Peyer's patch (tissue), 4 donors: ENCODE measurements around the gene DNM3. TPM values are rescaled to one million over a fixed set of nuclear protein-coding genes. Genes with fewer than 3 reads are reported as not detected.

Source experiments
- DNase-seq, 3 donors: peaks; one replicate each; pipeline ENCODE4 v3.0.0-alpha.2; 2017 to 2019
- H3K27ac ChIP-seq, 4 donors: fragments of 200-600 bp; sonication (generic); one replicate each; pipeline ENCODE4 v1.5.1; 2016 to 2019
- H3K27me3 ChIP-seq, 2 donors: fragments of 200-600 bp; sonication (generic); one replicate each; pipeline ENCODE4 v1.5.1; 2019
- H3K36me3 ChIP-seq, 3 donors: fragments of 200-600 bp; sonication (generic); one replicate each; pipeline ENCODE4 v1.5.1; 2016 to 2019
- H3K4me1 ChIP-seq, 4 donors: fragments of 200-600 bp; sonication (generic); one replicate each; pipeline ENCODE4 v1.5.1; 2016 to 2019
- H3K4me3 ChIP-seq, 4 donors: fragments of 200-600 bp; sonication (generic); 1 replicate in 3 of 4; 2 replicates in 1 of 4; pipeline ENCODE4 v1.5.1; 2016 to 2019; ENCODE audit warnings: mild to moderate bottlenecking in 1 of 4
- H3K9me3 ChIP-seq, 4 donors: fragments of 200-600 bp; sonication (generic); one replicate each; pipeline ENCODE4 v1.5.1; 2016 to 2019; ENCODE audit warnings: mild to moderate bottlenecking in 1 of 4
- POLR2A ChIP-seq, 2 donors: fragments of 450-650 bp; IDR thresholded peaks; one replicate each; pipeline ENCODE4 v1.5.1; 2017; ENCODE audit warnings: antibody characterized with exemption in 2 of 2, mild to moderate bottlenecking in 2 of 2, moderate library complexity in 2 of 2
- total RNA-seq, 4 donors: library from RNA; depleted of rRNA; stranded (reverse); fragments of >200 nt; gene quantifications; one replicate each; pipeline ENCODE4 v1.1.0, GENCODE V29; 2016
- TF ChIP-seq, protein P1 (sequence below), 6 experiments: fragments of 450-650 bp in 4 of 6; fragments of 200-600 bp in 2 of 6; sonication (generic) in 1 of 6; IDR thresholded peaks; one replicate each; pipeline ENCODE4 v1.5.1; 2017 to 2019; ENCODE audit warnings: antibody characterized with exemption in 6 of 6, mild to moderate bottlenecking in 3 of 6, moderate library complexity in 1 of 6

Gene DNM3
- total RNA-seq, 4 donors from 2014 or later = 1.4 to 11.6 (median 2.0) TPM

DNA sequence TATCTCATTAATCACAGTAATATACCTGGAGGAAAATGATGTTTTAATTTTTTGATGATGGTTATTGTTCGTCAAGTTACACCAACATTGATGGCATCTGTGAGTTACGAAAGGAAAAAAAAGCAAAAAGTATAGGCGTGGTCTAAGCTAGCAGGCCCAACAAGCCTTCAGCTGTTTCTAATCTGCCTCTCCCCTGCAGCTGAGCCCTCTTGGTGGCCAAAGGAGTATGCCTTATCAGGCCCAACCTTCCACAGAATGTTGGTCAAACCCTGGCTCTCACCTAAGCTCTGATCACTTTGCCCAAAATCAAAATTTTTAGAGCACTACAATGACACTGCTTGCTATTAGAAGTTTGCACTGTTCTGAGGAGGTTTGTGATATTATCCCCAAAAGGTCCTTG lies 584.0 kb downstream of the DNM3 start:
- H3K27ac ChIP-seq = no peak overlapping the region
- no peak for DNase-seq
- no peak overlapping the region for H3K4me3 ChIP-seq
- no peaks in the 10 kb centered on the region for H3K27me3 ChIP-seq
- H3K9me3 ChIP-seq = no peaks in the 10 kb centered on the region
- TF ChIP-seq, protein P1, sequence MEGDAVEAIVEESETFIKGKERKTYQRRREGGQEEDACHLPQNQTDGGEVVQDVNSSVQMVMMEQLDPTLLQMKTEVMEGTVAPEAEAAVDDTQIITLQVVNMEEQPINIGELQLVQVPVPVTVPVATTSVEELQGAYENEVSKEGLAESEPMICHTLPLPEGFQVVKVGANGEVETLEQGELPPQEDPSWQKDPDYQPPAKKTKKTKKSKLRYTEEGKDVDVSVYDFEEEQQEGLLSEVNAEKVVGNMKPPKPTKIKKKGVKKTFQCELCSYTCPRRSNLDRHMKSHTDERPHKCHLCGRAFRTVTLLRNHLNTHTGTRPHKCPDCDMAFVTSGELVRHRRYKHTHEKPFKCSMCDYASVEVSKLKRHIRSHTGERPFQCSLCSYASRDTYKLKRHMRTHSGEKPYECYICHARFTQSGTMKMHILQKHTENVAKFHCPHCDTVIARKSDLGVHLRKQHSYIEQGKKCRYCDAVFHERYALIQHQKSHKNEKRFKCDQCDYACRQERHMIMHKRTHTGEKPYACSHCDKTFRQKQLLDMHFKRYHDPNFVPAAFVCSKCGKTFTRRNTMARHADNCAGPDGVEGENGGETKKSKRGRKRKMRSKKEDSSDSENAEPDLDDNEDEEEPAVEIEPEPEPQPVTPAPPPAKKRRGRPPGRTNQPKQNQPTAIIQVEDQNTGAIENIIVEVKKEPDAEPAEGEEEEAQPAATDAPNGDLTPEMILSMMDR (IDR thresholded peaks at IDR 0.05) = no peak
- no peak for TF ChIP-seq POLR2A (IDR thresholded peaks at IDR 0.05)
- H3K36me3 ChIP-seq = no peaks in the 10 kb centered on the region
- no peaks in the 10 kb centered on the region for H3K4me1 ChIP-seq

DNA sequence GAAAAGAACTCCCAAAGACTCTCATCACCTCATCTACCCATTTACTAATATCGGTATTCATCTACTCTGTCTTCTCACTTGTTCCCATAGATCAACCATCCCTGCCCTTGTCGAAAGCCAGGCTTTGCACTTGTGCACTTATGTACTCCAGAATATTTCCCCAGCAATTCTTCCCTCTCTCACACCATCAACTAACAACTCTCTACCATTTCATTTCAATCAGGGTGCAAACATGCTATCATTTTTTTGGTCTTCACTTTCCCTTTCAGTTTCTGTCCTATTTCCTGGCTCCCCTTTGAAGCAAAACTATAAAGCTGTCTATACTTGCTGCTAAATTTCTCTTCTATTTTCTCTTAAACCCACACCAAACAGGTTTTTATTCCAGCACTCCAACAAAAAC lies 585.9 kb downstream of the DNM3 start:
- no peaks in the 10 kb centered on the region for H3K4me1 ChIP-seq
- H3K27me3 ChIP-seq = no peaks in the 10 kb centered on the region
- no peaks in the 10 kb centered on the region for H3K36me3 ChIP-seq
- H3K4me3 ChIP-seq = no peak overlapping the region
- no peak for TF ChIP-seq POLR2A (IDR thresholded peaks at IDR 0.05)
- TF ChIP-seq, protein P1 (IDR thresholded peaks at IDR 0.05) = no peak
- no peak overlapping the region for H3K27ac ChIP-seq
- H3K9me3 ChIP-seq = no peaks in the 10 kb centered on the region
- no peak for DNase-seq

DNA sequence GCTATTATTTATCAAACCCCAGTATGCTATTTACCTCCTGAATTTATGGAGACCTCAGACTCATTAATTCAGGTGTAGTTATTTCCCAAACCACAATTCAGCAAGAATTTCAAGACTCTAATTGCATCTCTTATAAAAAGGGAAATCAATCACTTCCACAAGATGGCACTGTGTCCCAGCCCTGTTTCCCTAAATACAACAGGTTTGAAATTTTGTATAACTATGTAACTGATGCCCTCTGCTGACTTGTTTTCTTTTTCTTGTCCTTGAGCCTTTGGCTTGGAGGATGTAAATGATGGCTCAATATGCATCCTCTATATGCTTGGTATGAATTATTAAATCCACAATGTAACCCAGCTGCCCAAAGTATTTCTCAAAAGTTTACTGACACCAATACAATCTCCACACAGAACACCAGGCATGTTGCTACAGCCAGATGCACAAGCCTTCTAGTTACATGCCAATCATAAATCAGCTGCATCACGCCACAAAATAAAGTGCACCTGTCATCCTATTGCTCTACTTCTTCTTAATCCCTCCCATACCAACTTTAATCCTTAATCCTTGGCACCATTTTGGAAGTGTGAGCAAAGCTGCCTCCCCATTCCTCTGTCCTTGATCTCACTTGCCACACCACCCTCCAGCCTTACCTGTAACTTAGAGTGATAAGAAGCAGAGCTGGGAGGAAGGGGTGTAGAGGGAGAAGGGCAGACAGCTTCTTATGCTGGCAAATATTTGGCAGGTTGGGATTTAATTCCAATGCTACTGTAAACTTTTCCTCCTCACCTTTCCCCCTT lies 588.2 kb downstream of the DNM3 start:
- H3K4me3 ChIP-seq = no peak overlapping the region
- no peaks in the 10 kb centered on the region for H3K36me3 ChIP-seq
- H3K9me3 ChIP-seq = no peaks in the 10 kb centered on the region
- no peaks in the 10 kb centered on the region for H3K27me3 ChIP-seq
- H3K27ac ChIP-seq = no peak overlapping the region
- TF ChIP-seq, protein P1 (IDR thresholded peaks at IDR 0.05) = peak in 5 of 6 experiments; percentile 50 to 84 (median 82)
- no peak for TF ChIP-seq POLR2A (IDR thresholded peaks at IDR 0.05)
- H3K4me1 ChIP-seq = no peaks in the 10 kb centered on the region
- DNase-seq = peak in 2 of 3 donors; percentile 46 to 63

DNA sequence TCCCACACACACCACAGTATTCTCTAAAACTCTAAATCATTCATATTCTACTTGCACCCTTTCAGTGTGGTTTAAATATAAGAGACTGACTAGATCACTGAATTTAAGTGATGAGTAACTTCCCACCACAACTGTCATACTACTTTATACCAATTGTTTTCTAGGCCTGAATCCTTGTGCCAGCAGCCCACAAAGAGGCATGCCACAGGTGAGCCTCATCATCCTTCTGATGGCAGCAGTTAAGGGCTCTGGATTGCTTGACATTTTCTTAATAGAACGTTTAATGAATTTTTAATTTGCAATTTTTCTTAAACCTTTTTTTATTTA lies 588.8 kb downstream of the DNM3 start:
- DNase-seq = no peak
- H3K4me3 ChIP-seq = no peak overlapping the region
- H3K9me3 ChIP-seq = no peaks in the 10 kb centered on the region
- no peaks in the 10 kb centered on the region for H3K4me1 ChIP-seq
- no peak overlapping the region for H3K27ac ChIP-seq
- no peak for TF ChIP-seq POLR2A (IDR thresholded peaks at IDR 0.05)
- TF ChIP-seq, protein P1 (IDR thresholded peaks at IDR 0.05) = no peak
- no peaks in the 10 kb centered on the region for H3K36me3 ChIP-seq
- no peaks in the 10 kb centered on the region for H3K27me3 ChIP-seq

DNA sequence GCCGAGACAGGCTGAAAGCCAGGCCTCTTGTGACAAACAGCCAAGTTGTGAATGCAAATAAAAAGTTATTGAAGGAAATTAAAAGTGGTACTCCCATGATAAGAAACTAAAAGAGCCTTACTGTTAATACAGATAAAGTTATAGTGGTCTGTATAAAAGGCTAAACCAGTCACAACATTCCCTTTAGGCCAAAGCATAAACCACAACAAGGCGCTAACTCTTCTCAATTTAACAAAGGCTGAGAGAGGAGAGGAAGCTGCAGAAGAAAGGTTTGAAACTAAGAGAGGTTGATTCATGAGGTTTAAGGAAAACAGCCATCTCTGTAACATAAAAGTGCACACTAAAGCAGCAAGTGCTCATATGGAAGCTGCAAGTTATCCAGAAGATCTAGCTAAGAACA lies 589.9 kb downstream of the DNM3 start:
- H3K27me3 ChIP-seq = no peaks in the 10 kb centered on the region
- H3K9me3 ChIP-seq = no peaks in the 10 kb centered on the region
- peak overlapping the region in 1 of 4 donors; percentile 59 for H3K27ac ChIP-seq
- no peak for DNase-seq
- no peak for TF ChIP-seq POLR2A (IDR thresholded peaks at IDR 0.05)
- TF ChIP-seq, protein P1 (IDR thresholded peaks at IDR 0.05) = no peak
- no peak overlapping the region for H3K4me3 ChIP-seq
- no peaks in the 10 kb centered on the region for H3K36me3 ChIP-seq
- no peaks in the 10 kb centered on the region for H3K4me1 ChIP-seq
